ENCODE data around the gene PXMP4. TPM values are rescaled to one million over a fixed set of nuclear protein-coding genes. Genes with fewer than 3 reads are reported as not detected.

The PXMP4 gene
- total RNA-seq, 1 experiment from 2014 or later, result 5.5 TPM

GRCh38 chr20:33656783-33657703 lies 63.1 kb downstream of the PXMP4 start:
- no peak for DNase-seq (ENCODE audit: low read depth)

GRCh38 chr20:33656010-33656782 lies 63.9 kb downstream of the PXMP4 start:
- no peak for DNase-seq (ENCODE audit: low read depth)

- no peak for DNase-seq (ENCODE audit: low read depth)
Observed at GRCh38 chr20:33655164-33655563, 64.9 kb downstream of the PXMP4 start.

GRCh38 chr20:33654680-33655161 lies 65.4 kb downstream of the PXMP4 start:
- DNase-seq (ENCODE audit: low read depth), result no peak

GRCh38 chr20:33653900-33654596 lies 66.1 kb downstream of the PXMP4 start:
- DNase-seq (ENCODE audit: low read depth), result no peak

- peak; percentile 57 for DNase-seq (ENCODE audit: low read depth)
Observed at GRCh38 chr20:33653218-33653899, 66.8 kb downstream of the PXMP4 start.

Other genes with a start within 250 kb of the PXMP4 start
- 6.6 and 8.6 TPM in 2 replicates for gene CBFA2T2, start 230.2 kb downstream of the PXMP4 start, total RNA-seq (2014; rRNA removed)
- gene C20orf144, start 58.0 kb downstream of the PXMP4 start, total RNA-seq (2014; rRNA removed), result 0.06 and 0.11 TPM in 2 replicates
- 0.11 and 0.96 TPM in 2 replicates for gene ACTL10, start 53.4 kb downstream of the PXMP4 start, total RNA-seq (2014; rRNA removed)
- gene NECAB3, start 45.9 kb downstream of the PXMP4 start, total RNA-seq (2014; rRNA removed), result 43.4 and 47.5 TPM in 2 replicates
- 56.2 and 64.2 TPM in 2 replicates for gene E2F1, start 33.9 kb downstream of the PXMP4 start, total RNA-seq (2014; rRNA removed)
- gene ZNF341, start 11.7 kb upstream of the PXMP4 start, total RNA-seq (2014; rRNA removed), result 2.1 and 2.8 TPM in 2 replicates
- gene CHMP4B, start 91.0 kb upstream of the PXMP4 start, total RNA-seq (2014; rRNA removed), result 41.9 and 52.2 TPM in 2 replicates

Measured in LHCN-M2 (cell line).